ENCODE results near the gene PSMD11. TPM values are rescaled to one million over a fixed set of nuclear protein-coding genes. Genes with fewer than 3 reads are reported as not detected.

The PSMD11 gene
- total and polyA plus RNA-seq, 2 of the 13 experiments (the other 11 are each of a cell fraction or from before 2014, with no cell fraction given): 69.8 to 152 TPM

DNA sequence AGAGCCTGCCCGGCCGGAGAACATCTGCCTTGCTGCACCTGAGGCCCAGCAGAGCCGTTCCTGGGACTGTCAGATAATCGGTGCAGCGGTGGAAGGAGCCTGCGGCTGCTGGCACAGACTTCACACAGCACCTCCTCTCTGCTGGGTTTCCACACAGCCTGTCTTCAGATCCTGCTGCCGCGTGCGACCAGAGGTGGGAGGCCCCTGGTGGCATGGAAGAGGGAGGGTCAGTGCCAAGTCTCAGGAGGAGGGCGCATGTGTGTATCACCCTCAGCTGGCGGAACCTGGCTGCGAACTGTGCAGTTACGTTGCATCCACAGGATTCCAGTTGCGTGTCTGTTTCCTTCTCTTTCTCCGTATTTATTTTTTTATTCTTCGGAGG lies 45.8 kb downstream of the PSMD11 start (continued):
- TF ChIP-seq, protein P1, sequence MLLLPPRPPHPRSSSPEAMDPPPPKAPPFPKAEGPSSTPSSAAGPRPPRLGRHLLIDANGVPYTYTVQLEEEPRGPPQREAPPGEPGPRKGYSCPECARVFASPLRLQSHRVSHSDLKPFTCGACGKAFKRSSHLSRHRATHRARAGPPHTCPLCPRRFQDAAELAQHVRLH (CRISPR knock-in tag; IDR thresholded peaks at IDR 0.05; ENCODE audit: borderline replicate concordance, low read depth): no peak

DNA sequence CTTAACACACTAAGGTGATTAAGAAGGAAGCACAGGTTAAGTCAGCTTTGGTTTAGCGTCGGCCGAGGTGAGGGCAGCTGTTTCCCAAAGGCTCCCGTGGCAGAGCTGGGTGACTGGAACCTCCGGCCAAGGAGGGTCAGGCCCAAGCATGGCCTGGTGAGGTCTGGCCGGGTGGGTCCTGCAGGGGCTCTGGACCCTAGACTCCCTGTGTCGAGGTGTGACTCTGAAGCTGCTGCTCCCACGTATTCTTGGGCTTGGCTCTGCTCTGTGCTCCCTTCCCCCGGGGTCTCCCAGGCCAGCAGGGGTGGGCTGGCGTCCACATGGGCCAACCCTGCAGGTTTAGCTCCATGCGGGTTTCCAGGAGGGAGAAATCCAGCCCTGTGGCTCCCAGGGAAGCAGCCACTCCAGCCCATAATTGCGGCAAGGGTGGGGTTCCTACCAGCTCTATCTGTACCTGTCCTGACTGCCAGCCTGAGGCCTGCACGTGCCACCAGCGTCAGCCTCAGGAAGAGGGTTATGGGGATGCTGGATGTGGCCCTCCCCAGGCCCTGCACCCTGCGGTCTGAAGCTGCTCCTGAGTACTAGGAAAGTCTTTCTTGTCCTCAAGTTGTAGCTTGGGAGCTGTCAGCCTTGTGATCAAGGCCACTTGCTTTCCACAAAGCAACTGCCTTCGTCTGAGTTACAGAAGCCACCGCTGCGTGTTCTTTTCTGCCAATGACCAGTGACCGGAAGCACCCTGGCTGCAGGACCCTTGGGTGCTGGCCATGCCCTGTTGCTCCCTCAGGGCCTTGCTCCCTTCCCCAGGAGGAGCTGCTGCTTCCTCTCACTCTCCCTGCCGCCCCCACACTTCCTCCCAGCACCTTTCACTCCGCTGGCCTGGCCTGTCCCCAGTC lies 47.3 kb downstream of the PSMD11 start:
- Histone ChIP-seq H3K27ac (ENCODE audit: extremely low read length, insufficient read depth, low read length) (no peak overlapping the region), H3K4me2 (ENCODE audit: low read depth, low read length) (no peak overlapping the region), H3K4me3 (replicated peaks in 1 of 3; ENCODE audit: insufficient read depth in 1 of 3, low read depth in 2 of 3, low read length in 3 of 3) (no peak overlapping the region), H3K36me3 (replicated peaks in 1 of 2; ENCODE audit: control insufficient read depth in 1 of 2, insufficient read depth in 2 of 2, low read length in 2 of 2) (peaks cover 2 to 4% of the 10 kb centered on the region in 2 experiments; a peak in 2 of 5 replicates), H4K20me1 (ENCODE audit: insufficient read depth, low read length) (no peaks in the 10 kb centered on the region), H3K4me1 (ENCODE audit: insufficient read depth, low read length) (peaks cover 25% of the 10 kb centered on the region), H2AFZ (ENCODE audit: low read length) (no peak overlapping the region), H3K79me2 (ENCODE audit: insufficient read depth, low read length) (no peaks in the 10 kb centered on the region), H3K9me3 (ENCODE audit: low read length) (no peaks in the 10 kb centered on the region), H3K9ac (ENCODE audit: insufficient read depth, low read depth, low read length) (no peak overlapping the region), H3K27me3 (ENCODE audit: control insufficient read depth in 1 of 2, insufficient read depth in 2 of 2, low read length in 2 of 2) (no peaks in the 10 kb centered on the region)
- ChIA-PET POLR2A (interaction anchor here (1.1 kb wide), 1 partner anchor 48 kb away, joined by 3 read pairs; the partner anchor contains the start of gene PSMD11), CTCF (ENCODE audit: low intra/inter-chr PET ratio, low total read pairs) (no interaction called here)
- TF ChIP-seq REPIN1 (CRISPR knock-in tag; IDR thresholded peaks at IDR 0.05; ENCODE audit: borderline replicate concordance, low read depth) (no peak), ZNF749 (CRISPR knock-in tag; IDR thresholded peaks at IDR 0.05; ENCODE audit: borderline replicate concordance) (no peak), AGO2 (optimal IDR thresholded peaks at IDR 0.05; ENCODE audit: low read depth, low read length) (peak; percentile 84)
- WGBS (ENCODE audit: low lambda C conversion rate): 96% methylated on average over 3 of the region's 21 CpGs
- DNase-seq (ENCODE audit: low spot score) (no peak), FAIRE-seq (no peak), ATAC-seq (no peak)
- in situ Hi-C loops (cut with HindIII; ENCODE audit: extremely low pct_ligation_motif_present, low pct_unique_long_range_greater_than_20kb): no loop called here
- intact Hi-C loops (cut with micrococcal nuclease; ENCODE audit: unreplicated experiment): no loop called here
- BruUV-seq (replicated peaks): no TSS peak

DNA sequence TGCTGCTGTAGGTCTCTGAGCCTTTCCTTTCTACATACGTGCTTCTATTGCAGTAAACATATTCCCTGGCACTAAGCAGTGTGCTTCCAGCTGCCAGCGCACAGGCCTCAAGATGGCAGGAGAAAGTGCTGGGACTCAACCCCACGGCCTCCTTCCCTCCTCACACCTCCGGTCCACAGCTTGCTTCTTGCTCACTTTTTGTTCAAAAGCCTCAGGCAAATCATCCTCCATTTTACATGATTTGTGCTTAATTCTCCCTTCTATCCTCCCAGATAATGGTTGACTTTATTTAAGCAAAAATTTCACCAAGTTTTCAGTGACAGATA lies 47.9 kb downstream of the PSMD11 start:
- H3K4me1 ChIP-seq (ENCODE audit: insufficient read depth, low read length): peaks cover 30% of the 10 kb centered on the region
- BruUV-seq (replicated peaks): no TSS peak
- no peaks in the 10 kb centered on the region for H3K27me3 ChIP-seq (ENCODE audit: control insufficient read depth in 1 of 2, insufficient read depth in 2 of 2, low read length in 2 of 2)
- H3K9me3 ChIP-seq (ENCODE audit: low read length): no peaks in the 10 kb centered on the region
- no peak for DNase-seq (ENCODE audit: low spot score)
- CTCF ChIA-PET (ENCODE audit: low intra/inter-chr PET ratio, low total read pairs): no interaction called here
- no peak overlapping the region for H3K4me2 ChIP-seq (ENCODE audit: low read depth, low read length)
- no peak for FAIRE-seq
- no peak overlapping the region for H3K27ac ChIP-seq (ENCODE audit: extremely low read length, insufficient read depth, low read length)
- intact Hi-C loops (cut with micrococcal nuclease; ENCODE audit: unreplicated experiment): no loop called here
- H2AFZ ChIP-seq (ENCODE audit: low read length): no peak overlapping the region
- no peak overlapping the region for H3K4me3 ChIP-seq (replicated peaks in 1 of 3; ENCODE audit: insufficient read depth in 1 of 3, low read depth in 2 of 3, low read length in 3 of 3)
- ATAC-seq: no peak
- H3K36me3 ChIP-seq (replicated peaks in 1 of 2; ENCODE audit: control insufficient read depth in 1 of 2, insufficient read depth in 2 of 2, low read length in 2 of 2): peaks cover 2 to 4% of the 10 kb centered on the region in 2 experiments; a peak in 2 of 5 replicates
- POLR2A ChIA-PET: interaction anchor here (1.1 kb wide), 1 partner anchor 48 kb away, joined by 3 read pairs; the partner anchor contains the start of gene PSMD11
- H3K9ac ChIP-seq (ENCODE audit: insufficient read depth, low read depth, low read length): no peak overlapping the region
- 90% methylated on average over 4 of the region's 4 CpGs for WGBS (ENCODE audit: low lambda C conversion rate)
- in situ Hi-C loops (cut with HindIII; ENCODE audit: extremely low pct_ligation_motif_present, low pct_unique_long_range_greater_than_20kb): no loop called here
- no peaks in the 10 kb centered on the region for H4K20me1 ChIP-seq (ENCODE audit: insufficient read depth, low read length)
- no peaks in the 10 kb centered on the region for H3K79me2 ChIP-seq (ENCODE audit: insufficient read depth, low read length)
- TF ChIP-seq YEATS4 (CRISPR knock-in tag; IDR thresholded peaks at IDR 0.05; ENCODE audit: borderline replicate concordance) (no peak), ZBTB42 (CRISPR knock-in tag; IDR thresholded peaks at IDR 0.05) (no peak), GFI1 (CRISPR knock-in tag; IDR thresholded peaks at IDR 0.05; ENCODE audit: borderline replicate concordance) (no peak), HOXA5 (CRISPR knock-in tag; IDR thresholded peaks at IDR 0.05) (no peak), RFX3 (CRISPR knock-in tag; IDR thresholded peaks at IDR 0.05) (no peak), MIER3 (CRISPR knock-in tag; IDR thresholded peaks at IDR 0.05; ENCODE audit: borderline replicate concordance) (no peak), REL (CRISPR knock-in tag; conservative IDR thresholded peaks at IDR 0.05) (no peak), POLR2A (IDR thresholded peaks at IDR 0.05; ENCODE audit: insufficient read depth in 1 of 2, low read depth in 2 of 2, low read length in 2 of 2) (no peak)
- TF ChIP-seq, protein P2, sequence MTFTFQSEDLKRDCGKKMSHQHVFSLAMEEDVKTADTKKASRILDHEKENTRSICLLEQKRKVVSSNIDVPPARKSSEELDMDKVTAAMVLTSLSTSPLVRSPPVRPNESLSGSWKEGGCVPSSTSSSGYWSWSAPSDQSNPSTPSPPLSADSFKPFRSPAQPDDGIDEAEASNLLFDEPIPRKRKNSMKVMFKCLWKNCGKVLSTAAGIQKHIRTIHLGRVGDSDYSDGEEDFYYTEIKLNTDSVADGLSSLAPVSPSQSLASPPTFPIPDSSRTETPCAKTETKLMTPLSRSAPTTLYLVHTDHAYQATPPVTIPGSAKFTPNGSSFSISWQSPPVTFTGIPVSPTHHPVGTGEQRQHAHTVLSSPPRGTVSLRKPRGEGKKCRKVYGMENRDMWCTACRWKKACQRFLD (CRISPR knock-in tag; IDR thresholded peaks at IDR 0.05; ENCODE audit: borderline replicate concordance): no peak
- TF ChIP-seq, protein P3, sequence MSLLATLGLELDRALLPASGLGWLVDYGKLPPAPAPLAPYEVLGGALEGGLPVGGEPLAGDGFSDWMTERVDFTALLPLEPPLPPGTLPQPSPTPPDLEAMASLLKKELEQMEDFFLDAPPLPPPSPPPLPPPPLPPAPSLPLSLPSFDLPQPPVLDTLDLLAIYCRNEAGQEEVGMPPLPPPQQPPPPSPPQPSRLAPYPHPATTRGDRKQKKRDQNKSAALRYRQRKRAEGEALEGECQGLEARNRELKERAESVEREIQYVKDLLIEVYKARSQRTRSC (CRISPR knock-in tag; IDR thresholded peaks at IDR 0.05; ENCODE audit: low read depth): no peak
